KBM-7 (cell line): ENCODE results near the gene SIGMAR1.

Experiments used
- DNase-seq: peaks from one replicate; pipeline ENCODE4 v3.0.0-alpha.2; 2015
- in situ Hi-C: fragments of 300-500 bp; cut with MboI; formaldehyde crosslinking; loops from 2 replicates; pipeline ENCODE4 v1.14.3; 2020; ENCODE audit warnings: low sequenced_read_pairs, low pct_unique_long_range_greater_than_20kb, mixed read lengths

Gene SIGMAR1

GRCh38 chr9:34611811-34612787 is 25.5 kb downstream of the SIGMAR1 start, which contains the start of gene RPP25L:
RPP25L (minus strand) TSS chr9:34612097; CDS start chr9:34611296, 801 bp downstream.
- in situ Hi-C loops, result no loop called here
- peak; percentile 79 for DNase-seq

GRCh38 chr9:34611251-34611810 is 26.3 kb downstream of the SIGMAR1 start:
- DNase-seq, result no peak
- in situ Hi-C loops, result no loop called here

- peak; percentile 51 for DNase-seq
Measured at GRCh38 chr9:34610434-34611206, 27.0 kb downstream of the SIGMAR1 start.

GRCh38 chr9:34607331-34607730 is 30.3 kb downstream of the SIGMAR1 start:
- DNase-seq, result no peak
- in situ Hi-C loops, result no loop called here

More at GRCh38 chr9:34610434-34611206, 27.0 kb downstream of the SIGMAR1 start:
- in situ Hi-C loops, result no loop called here

GRCh38 chr9:34606905-34607304 is 30.7 kb downstream of the SIGMAR1 start:
- in situ Hi-C loops, result no loop called here
- no peak for DNase-seq

- DNase-seq, result no peak
Measured at GRCh38 chr9:34606190-34606589, 31.4 kb downstream of the SIGMAR1 start.

GRCh38 chr9:34603610-34604231 is 33.9 kb downstream of the SIGMAR1 start:
- DNase-seq, result peak; percentile 85
- in situ Hi-C loops, result no loop called here

More at GRCh38 chr9:34606190-34606589, 31.4 kb downstream of the SIGMAR1 start:
- in situ Hi-C loops, result no loop called here

- in situ Hi-C loops, result no loop called here
- no peak for DNase-seq
Measured at GRCh38 chr9:34601937-34602573, 35.5 kb downstream of the SIGMAR1 start.

GRCh38 chr9:34600908-34601307 is 36.7 kb downstream of the SIGMAR1 start:
- in situ Hi-C loops, result no loop called here
- DNase-seq, result no peak

GRCh38 chr9:34599546-34599945 is 38.0 kb downstream of the SIGMAR1 start:
- in situ Hi-C loops, result loop anchor here (25.0 kb wide), 1 partner anchor 187 kb away; no protein-coding TSS in a partner anchor
- no peak for DNase-seq

- DNase-seq, result no peak
- in situ Hi-C loops, result loop anchor here (5.0 to 25.0 kb wide), 2 partner anchors 52 to 182 kb away; no protein-coding TSS in a partner anchor
Measured at GRCh38 chr9:34594177-34594576, 43.4 kb downstream of the SIGMAR1 start.

GRCh38 chr9:34592895-34593601 is 44.5 kb downstream of the SIGMAR1 start:
- in situ Hi-C loops, result loop anchor here (5.0 to 25.0 kb wide), 2 partner anchors 51 to 181 kb away; no protein-coding TSS in a partner anchor
- no peak for DNase-seq

GRCh38 chr9:34591917-34592866 is 45.4 kb downstream of the SIGMAR1 start:
- in situ Hi-C loops, result loop anchor here (5.0 to 25.0 kb wide), 2 partner anchors 50 to 180 kb away; no protein-coding TSS in a partner anchor

GRCh38 chr9:34591248-34591916 is 46.2 kb downstream of the SIGMAR1 start:
- in situ Hi-C loops, result loop anchor here (5.0 to 25.0 kb wide), 2 partner anchors 49 to 179 kb away; no protein-coding TSS in a partner anchor

More at GRCh38 chr9:34591917-34592866, 45.4 kb downstream of the SIGMAR1 start:
- DNase-seq, result no peak

GRCh38 chr9:34590381-34591247 is 47.0 kb downstream of the SIGMAR1 start:
- no peak for DNase-seq
- in situ Hi-C loops, result loop anchor here (5.0 to 25.0 kb wide), 2 partner anchors 48 to 178 kb away; no protein-coding TSS in a partner anchor

More at GRCh38 chr9:34591248-34591916, 46.2 kb downstream of the SIGMAR1 start:
- peak; percentile 69 for DNase-seq
